NB4 (cell line): ENCODE measurements around the gene SUCNR1.
A peak's percentile ranks its signal among the peaks of the same experiment; 100 is the strongest.

Experiments
- DNase-seq: peaks from one replicate; pipeline ENCODE4 v3.0.0; 2010; ENCODE audit warnings: low read depth
- H3K4me3 ChIP-seq: one replicate; pipeline ENCODE4 v1.5.1; 2011; ENCODE audit warnings: mild to moderate bottlenecking, low read depth, low read length, moderate library complexity
- MYC ChIP-seq: IDR thresholded peaks from 2 replicates; pipeline ENCODE4 v1.6.1; 2011; ENCODE audit warnings: low read depth, low read length
- POLR2A ChIP-seq: IDR thresholded peaks from 2 replicates; pipeline ENCODE4 v1.6.1; 2011; ENCODE audit warnings: mild to moderate bottlenecking; ENCODE audit not compliant: insufficient read length; ENCODE audit errors: extremely low read depth
- TF ChIP-seq, protein P1 (sequence below): IDR thresholded peaks from 2 replicates; pipeline ENCODE4 v1.6.1; 2011; ENCODE audit warnings: low read depth, low read length
- TF ChIP-seq, protein P2 (sequence below): IDR thresholded peaks from one replicate; pipeline ENCODE4 v1.5.1; 2012; ENCODE audit warnings: low read depth, low read length

SUCNR1 gene

DNA sequence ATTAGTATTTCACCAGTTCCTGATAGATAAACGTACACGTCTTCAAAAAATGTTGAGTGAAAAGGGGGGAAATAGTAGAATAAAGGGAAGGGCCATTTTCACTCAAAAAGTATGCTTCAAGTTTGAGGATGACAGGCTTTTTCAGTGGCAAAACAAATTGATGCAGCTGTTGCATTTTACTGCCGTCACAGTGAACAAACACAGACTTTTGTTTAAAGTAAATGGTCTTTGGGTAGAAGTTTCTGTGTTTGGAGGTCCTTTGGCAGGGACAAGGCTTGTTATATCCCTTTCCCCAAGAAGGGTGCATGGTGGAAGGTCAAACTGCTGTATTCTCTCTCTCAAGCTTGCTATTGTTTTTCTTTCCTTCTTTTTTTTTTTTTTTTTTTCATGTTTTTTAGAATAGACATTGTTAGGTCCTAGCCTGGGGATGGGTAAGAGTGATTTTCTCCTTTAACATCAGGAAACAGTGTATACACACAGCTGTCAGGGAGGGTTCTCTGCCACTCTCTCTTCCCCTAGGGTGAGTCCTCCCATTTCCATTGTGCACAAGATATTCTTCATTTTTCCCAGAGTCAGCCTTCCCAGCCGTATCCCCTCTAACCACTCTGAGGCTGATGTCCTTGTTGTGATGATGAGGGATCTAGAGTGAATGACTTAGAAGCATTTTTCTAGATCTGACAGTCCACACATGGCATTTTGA lies 6.6 kb upstream of the SUCNR1 start:
- TF ChIP-seq, protein P1, sequence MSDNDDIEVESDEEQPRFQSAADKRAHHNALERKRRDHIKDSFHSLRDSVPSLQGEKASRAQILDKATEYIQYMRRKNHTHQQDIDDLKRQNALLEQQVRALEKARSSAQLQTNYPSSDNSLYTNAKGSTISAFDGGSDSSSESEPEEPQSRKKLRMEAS: no peak
- TF ChIP-seq, protein P2, sequence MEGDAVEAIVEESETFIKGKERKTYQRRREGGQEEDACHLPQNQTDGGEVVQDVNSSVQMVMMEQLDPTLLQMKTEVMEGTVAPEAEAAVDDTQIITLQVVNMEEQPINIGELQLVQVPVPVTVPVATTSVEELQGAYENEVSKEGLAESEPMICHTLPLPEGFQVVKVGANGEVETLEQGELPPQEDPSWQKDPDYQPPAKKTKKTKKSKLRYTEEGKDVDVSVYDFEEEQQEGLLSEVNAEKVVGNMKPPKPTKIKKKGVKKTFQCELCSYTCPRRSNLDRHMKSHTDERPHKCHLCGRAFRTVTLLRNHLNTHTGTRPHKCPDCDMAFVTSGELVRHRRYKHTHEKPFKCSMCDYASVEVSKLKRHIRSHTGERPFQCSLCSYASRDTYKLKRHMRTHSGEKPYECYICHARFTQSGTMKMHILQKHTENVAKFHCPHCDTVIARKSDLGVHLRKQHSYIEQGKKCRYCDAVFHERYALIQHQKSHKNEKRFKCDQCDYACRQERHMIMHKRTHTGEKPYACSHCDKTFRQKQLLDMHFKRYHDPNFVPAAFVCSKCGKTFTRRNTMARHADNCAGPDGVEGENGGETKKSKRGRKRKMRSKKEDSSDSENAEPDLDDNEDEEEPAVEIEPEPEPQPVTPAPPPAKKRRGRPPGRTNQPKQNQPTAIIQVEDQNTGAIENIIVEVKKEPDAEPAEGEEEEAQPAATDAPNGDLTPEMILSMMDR: no peak
- no peak for TF ChIP-seq MYC
- TF ChIP-seq POLR2A: no peak
- DNase-seq: no peak
- H3K4me3 ChIP-seq: no peak overlapping the region

DNA sequence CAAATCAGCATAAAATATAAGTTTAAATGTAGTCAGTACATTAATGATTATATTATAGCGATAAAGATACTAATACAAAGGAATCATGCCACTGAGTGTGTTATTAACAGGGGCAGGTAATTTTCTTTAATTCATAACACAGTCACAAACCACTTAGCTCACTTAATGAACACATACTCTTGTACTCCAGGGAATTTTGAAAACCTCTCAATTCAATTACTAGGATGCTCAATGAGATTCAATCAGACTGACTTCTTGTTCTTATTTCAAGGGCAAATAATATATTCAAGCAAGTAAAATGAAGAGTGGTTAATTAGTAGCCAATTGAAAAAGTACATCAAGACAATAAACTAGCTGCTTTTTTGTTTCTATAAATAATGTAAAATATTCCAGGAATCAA lies 5.8 kb upstream of the SUCNR1 start:
- TF ChIP-seq, protein P2: no peak
- TF ChIP-seq, protein P1: no peak
- no peak for TF ChIP-seq POLR2A
- TF ChIP-seq MYC: no peak
- H3K4me3 ChIP-seq: no peak overlapping the region
- no peak for DNase-seq

GRCh38 chr3:151869181-151869580 lies 4.3 kb upstream of the SUCNR1 start:
- DNase-seq: no peak
- TF ChIP-seq, protein P2: no peak
- TF ChIP-seq, protein P1: no peak
- TF ChIP-seq POLR2A (no peak), MYC (no peak)
- no peak overlapping the region for H3K4me3 ChIP-seq

GRCh38 chr3:151871639-151872468 lies 1.6 kb upstream of the SUCNR1 start:
- peak overlapping the region; percentile 39 for H3K4me3 ChIP-seq
- peak; percentile 97 for DNase-seq
- TF ChIP-seq, protein P2: no peak
- peak; percentile 37 for TF ChIP-seq POLR2A

DNA sequence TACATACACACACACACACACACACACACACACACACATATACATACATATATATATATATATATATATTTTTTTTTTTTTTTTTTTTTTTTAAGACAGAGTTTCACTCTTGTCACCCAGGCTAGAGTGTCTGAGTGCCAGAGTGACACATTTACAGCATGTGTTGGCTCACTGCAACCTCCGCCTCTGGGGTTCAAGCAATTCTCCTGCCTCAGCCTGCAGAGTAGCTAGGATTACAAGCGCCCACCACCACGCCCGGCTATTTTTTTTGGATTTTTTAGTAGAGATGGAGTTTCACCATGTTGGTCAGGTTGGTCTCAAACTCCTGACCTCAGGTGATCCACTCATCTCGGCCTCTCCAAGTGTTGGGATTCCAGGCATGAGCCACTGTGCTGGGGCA lies 636 bp downstream of the SUCNR1 start:
- peak overlapping the region; percentile 76 for H3K4me3 ChIP-seq
- DNase-seq: peak; percentile 85

- TF ChIP-seq, protein P2: no peak
- TF ChIP-seq POLR2A: peak; percentile 61
- TF ChIP-seq MYC: peak; percentile 56; the same call in 1 of the 2 replicates
- TF ChIP-seq, protein P1: no peak
- peak overlapping the region; percentile 76 for H3K4me3 ChIP-seq
- peak; percentile 95 for DNase-seq
Measured at GRCh38 chr3:151875759-151876158, 2.3 kb downstream of the SUCNR1 start.
